ENCODE measurements around the gene THEM5.
"Not testable (repeated sequence)": the region's sequence is repeated elsewhere in the genome, so short reads cannot be mapped to it uniquely, and the experiment has no call there.

The THEM5 gene

DNA sequence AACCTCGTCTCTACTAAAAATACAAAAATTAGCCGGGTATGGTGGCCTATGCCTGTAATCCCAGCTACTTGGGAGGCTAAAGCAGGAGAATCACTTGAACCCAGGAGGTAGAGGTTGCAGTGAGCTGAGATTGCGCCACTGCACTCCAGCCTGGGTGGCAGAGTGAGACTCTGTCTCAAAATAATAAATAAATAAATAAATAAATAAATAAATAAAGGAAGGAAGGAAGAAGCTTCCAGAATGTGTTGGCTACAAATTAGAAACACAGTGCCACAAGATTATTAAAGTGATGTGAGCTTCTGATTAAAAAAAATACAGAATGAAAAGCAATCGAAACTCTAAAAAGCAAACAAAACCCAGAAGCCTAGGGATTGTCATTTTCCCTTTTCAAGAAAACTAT, 30.4 kb upstream of the THEM5 start:
- peaks cover 10% of the 10 kb centered on the region for H3K36me3 Mint-ChIP-seq (ENCODE audit: insufficient read depth)
- not testable (repeated sequence) for H3K4me1 Mint-ChIP-seq; H3K27me3 Mint-ChIP-seq; H3K9me3 Mint-ChIP-seq; DNase-seq (ENCODE audit: low spot score in 2 of 2); H3K27ac Mint-ChIP-seq (ENCODE audit: low read depth); H3K4me3 Mint-ChIP-seq; ATAC-seq (replicated peaks; ENCODE audit: extremely low read depth, poor library complexity, severe bottlenecking)

DNA sequence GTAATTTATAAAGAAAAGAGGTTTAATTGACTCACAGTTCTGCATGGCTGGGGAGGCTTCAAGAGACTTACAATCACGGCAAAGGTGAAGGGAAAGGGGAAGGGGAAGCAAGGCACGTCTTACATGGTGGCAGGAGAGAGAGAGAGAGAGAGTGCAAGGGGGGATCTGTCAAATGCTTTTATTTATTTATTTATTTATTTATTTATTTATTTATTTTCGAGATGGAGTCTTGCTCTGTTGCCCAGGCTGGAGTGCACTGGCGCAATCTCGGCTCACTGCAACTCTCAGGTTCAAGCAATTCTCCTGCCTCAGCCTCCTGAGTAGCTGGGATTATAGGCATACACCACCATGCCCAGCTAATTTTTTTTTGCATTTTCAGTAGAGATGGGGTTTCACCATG, 29.4 kb upstream of the THEM5 start:
- DNase-seq (ENCODE audit: low spot score in 2 of 2); H3K27me3 Mint-ChIP-seq; H3K4me3 Mint-ChIP-seq; H3K36me3 Mint-ChIP-seq (ENCODE audit: insufficient read depth); ATAC-seq (replicated peaks; ENCODE audit: extremely low read depth, poor library complexity, severe bottlenecking); H3K27ac Mint-ChIP-seq (ENCODE audit: low read depth); H3K4me1 Mint-ChIP-seq; H3K9me3 Mint-ChIP-seq: not testable (repeated sequence)

DNA sequence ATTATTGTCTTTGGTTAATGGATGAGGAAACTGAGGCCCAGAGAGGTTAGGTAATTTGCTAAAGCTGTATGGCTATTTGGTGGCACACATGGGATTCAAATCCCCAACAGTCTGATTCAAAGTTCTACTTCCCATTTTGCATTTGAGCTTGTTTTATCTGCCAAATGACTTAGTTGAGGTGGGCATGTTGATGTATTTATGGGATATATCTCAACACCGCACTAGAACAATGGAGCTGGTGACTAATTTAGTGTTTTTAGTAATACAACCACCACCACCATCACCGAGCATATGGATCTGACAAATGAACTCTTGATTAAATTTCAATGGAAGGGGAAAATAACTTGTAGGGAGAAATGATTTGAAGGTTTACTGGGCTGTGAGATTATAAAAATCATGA, 29.0 kb upstream of the THEM5 start:
- H3K9me3 Mint-ChIP-seq, result no peaks in the 10 kb centered on the region
- DNase-seq (ENCODE audit: low spot score in 2 of 2) (no peak), ATAC-seq (replicated peaks; ENCODE audit: extremely low read depth, poor library complexity, severe bottlenecking) (no peak)
- peaks cover 6% of the 10 kb centered on the region for H3K4me1 Mint-ChIP-seq
- H3K36me3 Mint-ChIP-seq (ENCODE audit: insufficient read depth), result peaks cover 9% of the 10 kb centered on the region
- H3K27me3 Mint-ChIP-seq, result no peaks in the 10 kb centered on the region
- H3K27ac Mint-ChIP-seq (ENCODE audit: low read depth), result no peak overlapping the region
- no peak overlapping the region for H3K4me3 Mint-ChIP-seq

DNA sequence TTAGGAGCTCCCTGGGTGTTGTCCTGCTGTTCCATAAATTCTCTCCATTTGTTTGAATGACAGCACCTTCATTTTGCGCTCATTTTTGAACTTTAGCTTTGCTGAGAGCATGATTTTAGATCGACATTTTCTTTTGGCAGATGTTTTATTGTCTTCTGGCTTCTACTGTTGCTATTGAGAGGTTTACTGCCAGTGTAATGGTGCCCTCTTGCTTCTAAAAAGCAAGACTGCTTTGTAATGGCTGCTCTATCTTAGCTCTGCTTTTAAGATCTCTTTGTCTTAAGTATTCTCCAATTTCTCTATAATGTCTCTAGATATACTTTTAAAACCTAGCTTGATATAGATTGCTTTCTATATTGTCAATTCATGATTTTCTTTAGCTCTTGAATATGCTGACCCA, 28.0 kb upstream of the THEM5 start:
- peaks cover 9% of the 10 kb centered on the region for H3K36me3 Mint-ChIP-seq (ENCODE audit: insufficient read depth)
- no peak overlapping the region for H3K4me3 Mint-ChIP-seq
- peak overlapping the region; percentile 65 for H3K27ac Mint-ChIP-seq (ENCODE audit: low read depth)
- H3K9me3 Mint-ChIP-seq, result no peaks in the 10 kb centered on the region
- ATAC-seq (replicated peaks; ENCODE audit: extremely low read depth, poor library complexity, severe bottlenecking) (no peak), DNase-seq (ENCODE audit: low spot score in 2 of 2) (no peak)
- H3K27me3 Mint-ChIP-seq, result no peaks in the 10 kb centered on the region
- H3K4me1 Mint-ChIP-seq, result peaks cover 6% of the 10 kb centered on the region

DNA sequence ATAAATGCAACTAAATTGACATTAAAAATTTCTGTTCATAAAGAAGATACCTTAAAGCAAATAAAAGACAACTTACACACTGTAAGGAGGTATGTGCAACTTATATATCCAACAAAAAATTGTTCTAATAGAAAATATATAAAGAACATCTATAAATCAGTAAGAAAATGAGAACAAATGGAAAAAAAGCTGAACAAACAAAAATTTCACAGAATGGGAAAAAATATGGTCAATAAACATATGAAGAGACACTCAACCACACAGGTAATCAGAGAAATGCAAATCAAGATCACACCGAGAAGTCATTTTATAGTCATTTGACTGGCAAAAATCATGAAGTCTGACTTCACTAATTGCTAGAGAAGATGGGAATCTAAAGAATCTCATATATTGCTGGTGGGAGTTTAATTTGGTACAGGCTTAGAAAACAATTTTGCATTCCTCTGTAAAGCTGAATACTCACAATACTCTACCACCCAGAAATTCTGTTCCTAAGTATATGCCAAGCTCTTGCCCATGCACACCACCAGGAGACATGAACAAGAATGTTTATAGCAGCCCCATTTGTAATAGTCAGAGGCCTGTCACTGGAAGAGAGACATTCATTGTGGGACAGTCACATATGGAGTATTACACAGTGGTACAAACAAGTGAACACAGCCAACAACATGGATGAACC, 22.0 kb upstream of the THEM5 start:
- no peaks in the 10 kb centered on the region for H3K9me3 Mint-ChIP-seq
- H3K4me1 Mint-ChIP-seq, result peaks cover 9% of the 10 kb centered on the region
- H3K27ac Mint-ChIP-seq (ENCODE audit: low read depth), result peak overlapping the region; percentile 26
- no peaks in the 10 kb centered on the region for H3K27me3 Mint-ChIP-seq
- ATAC-seq (replicated peaks; ENCODE audit: extremely low read depth, poor library complexity, severe bottlenecking), result no peak
- H3K36me3 Mint-ChIP-seq (ENCODE audit: insufficient read depth), result peaks cover 10% of the 10 kb centered on the region
- DNase-seq (ENCODE audit: low spot score in 2 of 2), result no peak
- no peak overlapping the region for H3K4me3 Mint-ChIP-seq

DNA sequence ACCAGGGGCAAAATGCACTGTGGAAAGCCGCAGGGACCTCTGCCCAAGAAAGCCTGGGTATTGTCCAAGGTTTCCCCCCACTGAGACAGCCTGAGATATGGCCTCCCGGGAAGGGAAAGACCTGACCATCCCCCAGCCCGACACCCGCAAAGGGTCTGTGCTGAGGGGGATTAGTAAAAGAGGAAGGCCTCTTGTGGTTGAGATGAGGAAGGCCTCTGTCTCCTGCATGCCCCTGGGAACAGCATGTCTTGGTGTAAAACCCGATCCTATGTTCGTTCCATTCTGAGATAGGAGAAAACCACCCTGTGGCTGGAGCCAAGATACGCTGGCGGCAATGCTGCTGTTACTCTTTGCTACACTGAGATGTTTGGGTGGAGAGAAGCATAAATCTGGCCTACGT, 19.3 kb upstream of the THEM5 start:
- H3K27me3 Mint-ChIP-seq; DNase-seq (ENCODE audit: low spot score in 2 of 2); H3K9me3 Mint-ChIP-seq; H3K36me3 Mint-ChIP-seq (ENCODE audit: insufficient read depth); ATAC-seq (replicated peaks; ENCODE audit: extremely low read depth, poor library complexity, severe bottlenecking); H3K4me1 Mint-ChIP-seq; H3K4me3 Mint-ChIP-seq: not testable (repeated sequence)
- peak overlapping the region; percentile 52 for H3K27ac Mint-ChIP-seq (ENCODE audit: low read depth)

DNA sequence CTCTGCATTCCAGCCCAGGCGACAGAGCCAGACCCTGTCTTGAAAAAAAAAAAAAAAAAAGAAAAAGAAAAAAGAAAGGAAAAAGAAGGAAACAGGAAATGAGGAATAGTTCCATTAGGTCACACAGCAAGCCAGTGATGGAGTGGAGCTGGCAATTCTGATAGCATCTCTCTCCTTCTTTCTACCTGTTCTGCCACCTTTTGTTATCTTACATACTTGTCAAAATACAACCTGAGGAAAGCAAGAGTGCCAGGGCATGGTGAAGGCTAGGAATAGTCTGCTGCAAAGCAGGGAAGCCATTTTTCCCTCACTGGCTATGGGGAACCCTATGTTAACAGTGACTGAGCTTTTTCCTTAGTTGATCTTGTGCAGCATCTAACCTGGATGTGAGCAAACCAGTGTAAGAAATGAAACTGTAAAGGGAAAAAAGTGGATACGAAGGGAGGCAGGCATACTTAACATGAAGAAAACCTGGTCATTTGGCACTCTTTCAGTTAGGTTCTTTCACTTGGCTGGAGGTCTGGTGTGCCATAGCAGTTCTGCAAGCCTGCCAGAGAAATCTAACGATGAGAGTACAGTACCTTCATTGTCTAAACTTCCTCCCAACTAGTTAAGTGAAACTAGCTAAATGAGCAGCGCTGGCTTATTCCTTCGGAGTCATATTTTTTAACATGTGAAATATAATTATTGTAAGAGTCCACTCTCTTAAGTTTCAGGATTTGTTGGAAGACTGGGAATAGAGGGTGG, 17.9 kb upstream of the THEM5 start:
- Mint-ChIP-seq H3K36me3 (ENCODE audit: insufficient read depth) (peaks cover 3% of the 10 kb centered on the region), H3K27me3 (no peaks in the 10 kb centered on the region), H3K4me1 (peaks cover 9% of the 10 kb centered on the region), H3K4me3 (no peak overlapping the region), H3K27ac (ENCODE audit: low read depth) (no peak overlapping the region), H3K9me3 (no peaks in the 10 kb centered on the region)
- no peak for ATAC-seq (replicated peaks; ENCODE audit: extremely low read depth, poor library complexity, severe bottlenecking)
- no peak for DNase-seq (ENCODE audit: low spot score in 2 of 2)

DNA sequence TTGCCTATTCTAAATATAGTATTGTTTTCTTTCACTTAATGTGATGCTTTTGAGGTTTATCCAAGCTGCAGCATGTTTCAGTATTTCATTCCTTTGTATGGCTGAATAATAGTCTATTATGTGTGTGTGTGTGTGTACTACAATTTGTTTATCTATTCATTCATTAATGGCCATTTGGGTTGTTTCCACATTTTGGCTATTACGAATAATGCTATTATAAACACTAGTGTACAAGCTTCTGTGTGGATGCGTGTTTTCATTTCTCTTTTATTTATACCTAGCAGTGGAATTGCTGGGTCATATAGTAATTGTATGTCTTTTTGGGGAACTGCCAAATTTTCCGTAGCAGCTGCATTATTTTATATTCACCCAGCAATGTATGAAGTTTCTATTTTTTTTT, 15.0 kb upstream of the THEM5 start:
- Mint-ChIP-seq H3K27ac (ENCODE audit: low read depth) (no peak overlapping the region), H3K27me3 (no peaks in the 10 kb centered on the region), H3K4me3 (no peak overlapping the region), H3K36me3 (ENCODE audit: insufficient read depth) (peaks cover 3% of the 10 kb centered on the region), H3K9me3 (no peaks in the 10 kb centered on the region), H3K4me1 (no peaks in the 10 kb centered on the region)
- DNase-seq (ENCODE audit: low spot score in 2 of 2) (no peak), ATAC-seq (replicated peaks; ENCODE audit: extremely low read depth, poor library complexity, severe bottlenecking) (no peak)

DNA sequence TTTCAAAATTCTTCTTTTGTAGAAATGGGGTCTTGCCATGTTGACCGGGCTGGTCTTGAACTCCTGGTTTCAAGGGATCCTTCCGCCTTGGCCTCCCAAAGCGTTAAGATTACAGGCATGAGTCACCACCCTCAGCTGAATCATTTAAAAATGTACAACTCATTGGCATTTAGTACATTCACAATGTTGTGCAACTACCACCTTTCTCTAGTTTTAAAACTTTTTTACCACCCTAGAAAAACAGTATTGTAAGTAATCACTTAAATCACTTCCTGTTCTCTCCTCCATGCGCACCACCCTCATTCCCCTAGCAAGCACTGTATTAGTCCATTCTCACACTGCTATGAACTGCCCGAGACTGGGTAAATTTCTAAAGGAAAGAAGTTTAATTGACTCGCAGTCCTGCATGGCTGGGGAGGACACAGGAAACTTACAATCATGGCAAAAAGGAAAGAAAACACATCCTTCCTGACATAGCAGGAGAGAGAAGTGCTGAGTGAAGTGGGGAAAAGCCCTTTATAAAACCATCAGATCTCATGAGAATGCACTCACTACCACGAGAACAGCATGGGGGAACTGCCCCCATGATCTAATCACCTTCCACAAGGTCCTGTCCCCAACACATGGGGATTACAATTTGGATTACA, 14.4 kb upstream of the THEM5 start:
- no peak for DNase-seq (ENCODE audit: low spot score in 2 of 2)
- ATAC-seq (replicated peaks; ENCODE audit: extremely low read depth, poor library complexity, severe bottlenecking), result no peak
- no peaks in the 10 kb centered on the region for H3K36me3 Mint-ChIP-seq (ENCODE audit: insufficient read depth)
- no peaks in the 10 kb centered on the region for H3K27me3 Mint-ChIP-seq
- no peak overlapping the region for H3K27ac Mint-ChIP-seq (ENCODE audit: low read depth)
- H3K4me3 Mint-ChIP-seq, result no peak overlapping the region
- no peaks in the 10 kb centered on the region for H3K4me1 Mint-ChIP-seq
- H3K9me3 Mint-ChIP-seq, result no peaks in the 10 kb centered on the region

DNA sequence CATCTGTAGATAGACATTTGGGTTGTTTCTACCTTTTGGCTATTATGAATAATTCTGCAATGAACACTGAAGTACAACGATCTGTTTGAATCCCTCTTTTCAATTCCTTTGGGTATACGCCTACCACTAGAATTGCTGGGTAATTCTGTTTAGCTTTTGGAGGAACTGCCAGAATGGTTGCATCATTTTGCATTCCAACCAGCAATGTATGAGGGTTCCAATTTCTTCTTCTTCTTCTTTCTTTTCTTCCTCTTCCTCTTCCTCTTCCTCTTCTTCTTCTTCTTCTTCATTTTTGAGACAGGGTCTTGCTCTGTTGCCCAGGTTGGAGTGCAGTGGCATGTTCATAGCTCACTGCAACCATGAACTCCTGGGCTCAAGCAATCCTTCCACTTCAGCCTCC, 13.8 kb upstream of the THEM5 start:
- Mint-ChIP-seq H3K27me3 (no peaks in the 10 kb centered on the region), H3K9me3 (no peaks in the 10 kb centered on the region), H3K4me1 (no peaks in the 10 kb centered on the region), H3K27ac (ENCODE audit: low read depth) (no peak overlapping the region), H3K4me3 (no peak overlapping the region), H3K36me3 (ENCODE audit: insufficient read depth) (no peaks in the 10 kb centered on the region)
- no peak for DNase-seq (ENCODE audit: low spot score in 2 of 2)
- ATAC-seq (replicated peaks; ENCODE audit: extremely low read depth, poor library complexity, severe bottlenecking), result no peak

DNA sequence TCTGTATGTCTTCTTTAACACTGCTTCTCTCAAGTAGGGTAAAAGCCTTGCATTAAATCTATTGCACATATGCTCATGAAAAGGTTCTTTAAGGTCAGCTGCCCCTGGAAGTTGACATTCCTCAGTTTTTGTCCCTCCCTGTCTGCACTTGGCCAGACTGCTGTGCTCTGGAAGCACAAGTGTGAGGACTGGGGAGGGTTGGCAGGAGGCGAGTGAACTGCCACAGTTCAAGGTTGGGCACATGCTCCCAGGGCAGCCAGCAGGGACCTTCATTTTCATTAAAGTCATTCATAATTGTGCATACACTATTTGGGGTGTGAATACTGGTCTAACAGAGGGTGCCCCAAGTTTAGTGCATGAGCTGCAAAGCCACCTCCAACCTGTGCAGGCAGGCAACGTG, 10.9 kb upstream of the THEM5 start:
- no peaks in the 10 kb centered on the region for H3K4me1 Mint-ChIP-seq
- no peaks in the 10 kb centered on the region for H3K27me3 Mint-ChIP-seq
- no peak overlapping the region for H3K27ac Mint-ChIP-seq (ENCODE audit: low read depth)
- no peak overlapping the region for H3K4me3 Mint-ChIP-seq
- H3K9me3 Mint-ChIP-seq, result no peaks in the 10 kb centered on the region
- no peaks in the 10 kb centered on the region for H3K36me3 Mint-ChIP-seq (ENCODE audit: insufficient read depth)
- DNase-seq (ENCODE audit: low spot score in 2 of 2) (no peak), ATAC-seq (replicated peaks; ENCODE audit: extremely low read depth, poor library complexity, severe bottlenecking) (no peak)

DNA sequence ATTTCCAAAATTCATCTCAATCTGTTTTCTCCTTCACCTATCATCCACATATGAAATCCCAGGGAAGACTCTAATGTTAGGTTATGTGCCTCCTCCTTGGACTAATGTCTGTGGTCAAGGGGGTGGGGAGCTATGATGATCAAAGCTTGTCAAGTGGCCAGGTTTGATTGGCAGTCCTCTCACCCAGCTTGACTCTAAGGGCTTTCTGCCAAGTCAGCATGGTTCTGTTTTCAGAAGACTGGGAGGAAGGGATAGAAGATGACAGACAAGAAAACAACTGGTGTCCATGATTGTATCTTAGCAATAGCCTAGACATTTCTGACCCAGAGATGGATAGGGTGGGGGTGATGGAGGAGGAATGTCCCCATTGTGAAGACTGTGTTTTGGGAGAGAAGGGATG, 9.1 kb upstream of the THEM5 start:
- no peaks in the 10 kb centered on the region for H3K27me3 Mint-ChIP-seq
- H3K36me3 Mint-ChIP-seq (ENCODE audit: insufficient read depth), result no peaks in the 10 kb centered on the region
- no peak overlapping the region for H3K27ac Mint-ChIP-seq (ENCODE audit: low read depth)
- H3K9me3 Mint-ChIP-seq, result no peaks in the 10 kb centered on the region
- no peaks in the 10 kb centered on the region for H3K4me1 Mint-ChIP-seq
- H3K4me3 Mint-ChIP-seq, result no peak overlapping the region
- ATAC-seq (replicated peaks; ENCODE audit: extremely low read depth, poor library complexity, severe bottlenecking) (no peak), DNase-seq (ENCODE audit: low spot score in 2 of 2) (no peak)
